Smooth muscle cell (in vitro differentiated cells): ENCODE data around the gene TNP2. TPM values are rescaled to one million over a fixed set of nuclear protein-coding genes. Genes with fewer than 3 reads are reported as not detected.

ENCODE experiments used
- DNase-seq: peaks from one replicate; lab custom pipeline; 2025; ENCODE audit not compliant: unreplicated experiment; lab: John Stamatoyannopoulos, UW
- H2AFZ ChIP-seq: fragments of 200-600 bp; sonication (generic); 2 replicates; pipeline ENCODE4 v1.6.0; 2016; ENCODE audit warnings: antibody characterized with exemption, low read depth, mild to moderate bottlenecking
- H3F3A ChIP-seq: fragments of 200-600 bp; sonication (generic); 2 replicates; pipeline ENCODE4 v1.6.0; 2017; ENCODE audit warnings: antibody characterized with exemption, low read depth
- H3K27ac ChIP-seq: fragments of 200-600 bp; sonication (generic); 2 replicates; pipeline ENCODE4 v1.5.1; 2016; ENCODE audit warnings: low read depth, mild to moderate bottlenecking
- H3K27me3 ChIP-seq: fragments of 200-600 bp; sonication (generic); 2 replicates; pipeline ENCODE4 v1.6.1; 2016; ENCODE audit warnings: low read depth, mild to moderate bottlenecking
- H3K36me3 ChIP-seq: fragments of 200-600 bp; sonication (generic); 2 replicates; pipeline ENCODE4 v1.5.1; 2016; ENCODE audit warnings: low read depth
- H3K4me1 ChIP-seq: fragments of 200-600 bp; sonication (generic); 2 replicates; pipeline ENCODE4 v1.5.1; 2016; ENCODE audit warnings: low read depth
- H3K4me2 ChIP-seq: fragments of 200-600 bp; sonication (generic); 2 replicates; pipeline ENCODE4 v1.6.0; 2016; ENCODE audit warnings: mild to moderate bottlenecking
- H3K4me3 ChIP-seq: fragments of 200-600 bp; sonication (generic); 2 replicates; pipeline ENCODE4 v1.5.1; 2016; ENCODE audit warnings: mild to moderate bottlenecking
- H3K79me2 ChIP-seq: fragments of 200-600 bp; sonication (generic); 2 replicates; pipeline ENCODE4 v1.6.0; 2016; ENCODE audit warnings: low read depth, mild to moderate bottlenecking
- H3K9ac ChIP-seq: fragments of 200-600 bp; sonication (generic); 2 replicates; pipeline ENCODE4 v1.6.0; 2016; ENCODE audit warnings: low read depth
- H3K9me3 ChIP-seq: fragments of 200-600 bp; sonication (generic); replicated peaks from 2 replicates; pipeline ENCODE4 v1.5.1; 2016; ENCODE audit warnings: low read depth
- H4K20me1 ChIP-seq: fragments of 200-600 bp; sonication (generic); 2 replicates; pipeline ENCODE4 v1.6.0; 2016; ENCODE audit warnings: low read depth
- WGBS: methylation state at CpG from one replicate; pipeline ENCODE4 v1.1.7; 2016; ENCODE audit warnings: low lambda C conversion rate; 5-methylcytosine and 5-hydroxymethylcytosine counted together
- polyA plus RNA-seq: library from polyadenylated mRNA; unstranded; fragments of >200 nt; fragmentation: Nextera tagmentation; extraction: Ambion mirVana; gene quantifications from 2 replicates; pipeline ENCODE4 v1.2.1, GENCODE V29; 2016
- total RNA-seq: library from RNA; depleted of rRNA; stranded (reverse); fragments of >200 nt; gene quantifications from 2 replicates; pipeline ENCODE4 v1.2.3, GENCODE V29; 2014
- TF ChIP-seq, protein P1 (sequence below): fragments of 200-600 bp; sonication (generic); IDR thresholded peaks from 2 replicates; pipeline ENCODE4 v1.5.1; 2017; ENCODE audit warnings: borderline replicate concordance, mild to moderate bottlenecking, antibody characterized with exemption; ENCODE audit not compliant: insufficient read depth, poor library complexity, severe bottlenecking

TNP2 gene
- total and polyA plus RNA-seq, 2 experiments from 2014 or later = not detected

DNA sequence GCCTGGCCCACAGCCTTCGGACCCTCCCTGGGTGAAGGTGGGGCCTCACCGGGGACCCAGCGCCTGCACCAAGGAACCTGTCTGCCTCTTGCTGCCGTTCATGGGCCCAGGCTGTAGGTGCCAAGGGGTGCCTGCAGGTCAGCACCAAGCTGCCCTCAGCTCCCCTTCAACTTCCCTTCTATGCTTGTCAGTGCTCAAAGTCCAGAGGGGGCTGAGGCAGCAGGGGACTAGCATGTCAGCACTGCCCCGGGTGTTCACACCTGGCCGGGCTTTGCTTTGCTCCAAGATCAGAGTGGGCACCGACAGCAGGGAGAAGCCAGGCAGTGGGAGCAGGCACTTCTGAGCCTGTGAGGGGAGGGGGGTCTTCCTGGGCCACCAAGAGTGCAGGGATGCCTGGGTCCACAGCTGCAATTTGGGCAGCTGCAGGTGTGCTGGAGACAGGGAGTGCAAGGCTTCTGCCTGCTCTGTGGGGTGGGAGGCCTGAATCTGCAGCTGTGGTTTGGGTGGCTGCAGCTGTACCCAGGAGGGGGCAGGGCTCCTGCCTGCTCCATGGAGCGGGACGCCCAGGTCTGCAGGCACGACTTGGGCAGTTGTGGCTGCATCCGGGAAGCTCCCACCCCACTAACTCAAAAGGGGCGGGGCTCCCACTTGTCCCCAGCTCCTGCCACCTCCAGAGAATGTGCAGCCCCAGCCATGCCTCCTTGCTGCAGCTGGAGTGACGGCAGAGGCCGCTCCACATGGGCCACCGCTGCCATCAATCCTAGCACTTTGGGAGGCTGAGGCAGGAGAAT lies 39.6 kb upstream of the TNP2 start:
- Histone ChIP-seq H3K4me2 (no peak overlapping the region), H3K79me2 (no peaks in the 10 kb centered on the region), H3K36me3 (no peaks in the 10 kb centered on the region), H4K20me1 (no peaks in the 10 kb centered on the region), H3F3A (no peaks in the 10 kb centered on the region), H3K9me3 (no peaks in the 10 kb centered on the region), H3K27me3 (no peaks in the 10 kb centered on the region), H3K9ac (no peak overlapping the region), H2AFZ (no peak overlapping the region), H3K27ac (no peak overlapping the region), H3K4me3 (no peak overlapping the region), H3K4me1 (peaks cover 6% of the 10 kb centered on the region)
- WGBS = 85% methylated on average over 15 of the region's 15 CpGs
- DNase-seq = no peak
- TF ChIP-seq, protein P1, sequence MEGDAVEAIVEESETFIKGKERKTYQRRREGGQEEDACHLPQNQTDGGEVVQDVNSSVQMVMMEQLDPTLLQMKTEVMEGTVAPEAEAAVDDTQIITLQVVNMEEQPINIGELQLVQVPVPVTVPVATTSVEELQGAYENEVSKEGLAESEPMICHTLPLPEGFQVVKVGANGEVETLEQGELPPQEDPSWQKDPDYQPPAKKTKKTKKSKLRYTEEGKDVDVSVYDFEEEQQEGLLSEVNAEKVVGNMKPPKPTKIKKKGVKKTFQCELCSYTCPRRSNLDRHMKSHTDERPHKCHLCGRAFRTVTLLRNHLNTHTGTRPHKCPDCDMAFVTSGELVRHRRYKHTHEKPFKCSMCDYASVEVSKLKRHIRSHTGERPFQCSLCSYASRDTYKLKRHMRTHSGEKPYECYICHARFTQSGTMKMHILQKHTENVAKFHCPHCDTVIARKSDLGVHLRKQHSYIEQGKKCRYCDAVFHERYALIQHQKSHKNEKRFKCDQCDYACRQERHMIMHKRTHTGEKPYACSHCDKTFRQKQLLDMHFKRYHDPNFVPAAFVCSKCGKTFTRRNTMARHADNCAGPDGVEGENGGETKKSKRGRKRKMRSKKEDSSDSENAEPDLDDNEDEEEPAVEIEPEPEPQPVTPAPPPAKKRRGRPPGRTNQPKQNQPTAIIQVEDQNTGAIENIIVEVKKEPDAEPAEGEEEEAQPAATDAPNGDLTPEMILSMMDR = no peak

GRCh38 chr16:11307639-11308492 lies 38.7 kb upstream of the TNP2 start:
- H3K9me3 ChIP-seq = no peaks in the 10 kb centered on the region
- no peak overlapping the region for H3K4me2 ChIP-seq
- no peaks in the 10 kb centered on the region for H3K27me3 ChIP-seq
- DNase-seq = no peak
- TF ChIP-seq, protein P1 = no peak
- H3K4me1 ChIP-seq = no peaks in the 10 kb centered on the region
- H3K27ac ChIP-seq = no peak overlapping the region
- H3K4me3 ChIP-seq = no peak overlapping the region
- 90% methylated on average over 21 of the region's 21 CpGs for WGBS
- H3K79me2 ChIP-seq = no peaks in the 10 kb centered on the region
- no peak overlapping the region for H2AFZ ChIP-seq
- H4K20me1 ChIP-seq = no peaks in the 10 kb centered on the region
- H3K9ac ChIP-seq = no peak overlapping the region
- H3K36me3 ChIP-seq = no peaks in the 10 kb centered on the region
- H3F3A ChIP-seq = no peaks in the 10 kb centered on the region

GRCh38 chr16:11306997-11307638 lies 38.0 kb upstream of the TNP2 start:
- H3F3A ChIP-seq = no peaks in the 10 kb centered on the region

More at GRCh38 chr16:11306997-11307638, 38.0 kb upstream of the TNP2 start:
- Histone ChIP-seq H3K79me2 (no peaks in the 10 kb centered on the region), H3K9ac (no peak overlapping the region), H2AFZ (no peak overlapping the region), H3K4me2 (no peak overlapping the region), H3K4me1 (no peaks in the 10 kb centered on the region), H3K27ac (no peak overlapping the region), H3K4me3 (no peak overlapping the region), H3K36me3 (no peaks in the 10 kb centered on the region), H3K9me3 (no peaks in the 10 kb centered on the region), H3K27me3 (no peaks in the 10 kb centered on the region), H4K20me1 (no peaks in the 10 kb centered on the region)
- 93% methylated on average over 7 of the region's 7 CpGs for WGBS
- DNase-seq = no peak
- TF ChIP-seq, protein P1 = no peak
